ENCODE results near the gene PLXDC1.

DNA sequence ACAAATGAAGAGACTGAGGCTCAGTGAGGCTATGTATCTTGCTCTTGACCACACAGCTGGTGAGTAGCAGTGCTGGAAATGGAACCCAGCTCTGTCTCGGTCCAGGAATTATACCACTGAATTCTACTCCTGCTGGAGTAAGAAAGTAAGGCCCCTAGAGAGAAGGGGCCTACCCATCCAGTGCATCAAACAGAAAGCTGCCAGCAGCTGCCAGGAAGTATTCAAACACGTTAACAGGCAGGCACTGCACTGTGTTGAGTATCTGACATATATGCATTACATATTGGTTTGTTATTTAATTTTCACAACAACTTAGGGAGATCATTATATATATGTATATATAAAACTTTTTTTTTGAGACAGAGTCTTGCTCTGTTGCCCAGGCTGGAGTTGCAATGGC lies 10.5 kb upstream of the PLXDC1 start:
- no peak for TF ChIP-seq POLR2A (IDR thresholded peaks at IDR 0.05)
- TF ChIP-seq, protein P1, sequence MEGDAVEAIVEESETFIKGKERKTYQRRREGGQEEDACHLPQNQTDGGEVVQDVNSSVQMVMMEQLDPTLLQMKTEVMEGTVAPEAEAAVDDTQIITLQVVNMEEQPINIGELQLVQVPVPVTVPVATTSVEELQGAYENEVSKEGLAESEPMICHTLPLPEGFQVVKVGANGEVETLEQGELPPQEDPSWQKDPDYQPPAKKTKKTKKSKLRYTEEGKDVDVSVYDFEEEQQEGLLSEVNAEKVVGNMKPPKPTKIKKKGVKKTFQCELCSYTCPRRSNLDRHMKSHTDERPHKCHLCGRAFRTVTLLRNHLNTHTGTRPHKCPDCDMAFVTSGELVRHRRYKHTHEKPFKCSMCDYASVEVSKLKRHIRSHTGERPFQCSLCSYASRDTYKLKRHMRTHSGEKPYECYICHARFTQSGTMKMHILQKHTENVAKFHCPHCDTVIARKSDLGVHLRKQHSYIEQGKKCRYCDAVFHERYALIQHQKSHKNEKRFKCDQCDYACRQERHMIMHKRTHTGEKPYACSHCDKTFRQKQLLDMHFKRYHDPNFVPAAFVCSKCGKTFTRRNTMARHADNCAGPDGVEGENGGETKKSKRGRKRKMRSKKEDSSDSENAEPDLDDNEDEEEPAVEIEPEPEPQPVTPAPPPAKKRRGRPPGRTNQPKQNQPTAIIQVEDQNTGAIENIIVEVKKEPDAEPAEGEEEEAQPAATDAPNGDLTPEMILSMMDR (IDR thresholded peaks at IDR 0.05), result no peak

All from body of pancreas (tissue), 4 donors.